GM21576 (cell line): ENCODE results near the gene USP32.

Experiments
- ATAC-seq: cut with Tn5 transposase; IDR thresholded peaks from one replicate; pipeline ENCODE4 v1.9.1; 2021; ENCODE audit warnings: mild to moderate bottlenecking, moderate library complexity; ENCODE audit not compliant: unreplicated experiment

Gene USP32

GRCh38 chr17:60141111-60142018 lies 250.6 kb downstream of the USP32 start:
- ATAC-seq = no peak

- ATAC-seq = no peak
Measured at GRCh38 chr17:60139438-60140285, 252.3 kb downstream of the USP32 start.

- no peak for ATAC-seq
Measured at GRCh38 chr17:60138769-60139437, 253.0 kb downstream of the USP32 start.

DNA sequence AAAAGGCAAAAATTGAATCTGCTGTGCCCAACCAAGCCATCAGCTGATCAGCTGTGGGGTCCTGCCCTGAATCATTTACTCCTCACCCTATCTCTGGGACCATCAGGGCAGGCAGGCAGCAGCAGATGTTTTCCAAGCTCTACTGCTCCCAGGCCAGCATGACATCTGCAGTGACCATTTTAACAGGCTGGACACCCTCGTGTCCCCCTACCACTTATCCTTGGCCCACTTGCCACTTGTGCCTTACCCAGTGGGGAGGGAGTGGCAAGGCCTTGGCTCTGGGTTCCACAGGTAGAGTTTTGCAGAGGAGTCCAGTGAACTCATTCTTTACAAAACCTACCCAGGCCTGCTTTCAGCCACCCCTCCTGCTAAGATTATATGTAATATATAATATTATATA lies 254.2 kb downstream of the USP32 start:
- no peak for ATAC-seq

DNA sequence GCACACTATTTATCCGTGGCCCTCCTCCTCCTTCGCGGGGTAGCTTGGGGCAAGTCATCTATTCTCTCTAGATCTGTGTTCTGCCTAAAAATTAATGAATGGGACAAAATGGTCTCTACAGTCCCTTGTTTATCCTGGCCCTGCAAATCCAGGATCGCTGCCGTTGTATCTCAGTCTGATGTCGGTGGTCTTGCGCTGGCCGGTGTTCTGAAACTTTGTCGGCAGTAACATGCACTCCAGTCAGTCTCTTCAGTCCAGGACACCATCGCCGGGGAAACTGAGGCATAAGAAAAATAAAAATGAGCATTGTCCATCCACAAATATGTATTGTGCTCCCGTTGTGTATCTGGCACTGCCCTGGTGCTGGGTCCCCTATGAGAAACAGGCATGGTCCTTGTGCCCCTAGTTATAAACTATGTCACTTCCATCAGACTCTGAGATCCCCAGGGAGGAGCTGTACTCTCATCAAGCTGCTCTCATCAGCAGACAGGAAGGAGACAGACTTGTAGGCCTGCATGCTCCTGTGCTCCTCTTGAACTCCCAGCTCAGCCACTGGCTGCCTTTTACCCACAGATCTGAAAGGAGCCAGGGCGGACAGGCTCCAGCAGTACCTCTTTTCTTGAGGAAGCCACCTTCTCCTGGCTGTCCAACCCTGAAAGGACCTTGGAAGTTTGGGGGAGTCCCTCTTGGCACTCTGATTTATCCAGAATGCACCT lies 255.8 kb downstream of the USP32 start:
- no peak for ATAC-seq

DNA sequence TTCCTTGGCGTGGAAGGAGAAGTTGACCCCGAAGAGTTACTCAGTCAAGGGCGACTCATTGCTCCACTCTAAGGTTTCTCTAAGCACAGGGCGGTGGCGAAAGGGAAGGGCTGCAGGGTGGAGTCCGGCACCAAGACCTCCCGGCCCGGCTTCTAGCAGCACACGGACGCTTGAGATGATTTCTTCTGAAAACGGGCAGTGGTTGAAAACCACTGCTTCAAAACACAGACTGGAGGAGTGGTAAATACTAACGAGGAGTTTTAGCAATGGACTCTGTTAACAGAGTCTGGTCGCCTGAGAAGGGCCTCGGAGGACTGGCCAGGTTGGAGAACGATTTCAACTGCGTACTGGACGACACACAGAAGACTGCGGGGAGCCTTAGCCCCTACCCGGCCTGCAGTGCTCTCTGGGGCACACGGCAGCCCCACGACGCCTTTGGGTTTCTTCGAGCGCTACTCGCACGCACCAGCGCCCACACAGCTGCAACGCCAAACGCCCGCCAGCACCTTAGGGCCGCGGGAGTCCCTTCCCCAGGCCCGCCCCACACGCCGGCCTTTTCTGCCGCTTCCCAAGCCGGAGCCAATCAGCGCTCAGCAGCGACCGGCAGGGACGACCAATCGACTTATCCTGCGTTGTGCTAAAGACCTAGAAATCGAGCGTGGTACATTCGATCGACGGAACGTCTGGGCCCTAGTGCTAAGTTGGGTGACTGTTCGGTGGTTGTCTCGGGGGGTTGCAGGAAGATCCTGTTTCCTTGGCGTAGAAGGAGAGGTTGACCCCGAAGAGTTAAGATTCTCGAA lies 256.6 kb downstream of the USP32 start:
- peak; percentile 81 for ATAC-seq

- ATAC-seq = no peak
Measured at GRCh38 chr17:60134396-60135150, 257.4 kb downstream of the USP32 start.

DNA sequence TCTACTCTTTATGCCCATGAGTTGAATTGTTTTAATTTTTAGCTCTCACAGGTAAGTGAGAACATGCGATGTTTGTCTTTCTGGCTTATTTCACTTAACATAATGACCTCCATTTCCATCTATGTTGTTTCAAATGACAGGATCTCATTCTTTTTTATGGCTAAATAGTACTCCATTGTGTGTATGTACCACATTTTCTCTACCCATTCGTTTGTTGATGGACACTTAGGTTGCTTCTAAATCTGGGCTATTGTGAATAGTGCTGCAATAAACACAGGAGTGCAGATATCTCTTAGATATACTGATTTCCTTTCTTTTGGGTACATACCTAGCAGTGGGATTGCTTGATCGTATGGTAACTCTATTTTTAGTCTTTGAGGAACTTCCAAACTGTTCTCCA lies 261.5 kb downstream of the USP32 start:
- ATAC-seq = no peak

- no peak for ATAC-seq
Measured at GRCh38 chr17:60129164-60129563, 262.8 kb downstream of the USP32 start.
